Measurements from ENCODE around the gene ASRGL1. TPM values are rescaled to one million over a fixed set of nuclear protein-coding genes. Genes with fewer than 3 reads are reported as not detected.
A peak's percentile ranks its signal among the peaks of the same experiment; 100 is the strongest.

Gene ASRGL1
- total RNA-seq, 1 donor from 2014 or later = 3.6 TPM

- Mint-ChIP-seq H3K36me3 (ENCODE audit: low read depth) (no peaks in the 10 kb centered on the region), H3K9me3 (no peaks in the 10 kb centered on the region), H3K4me3 (no peak overlapping the region), H3K4me1 (peaks cover 13% of the 10 kb centered on the region), H3K27me3 (peaks cover 2% of the 10 kb centered on the region), H3K27ac (no peak overlapping the region)
- no peak for DNase-seq
- intact Hi-C loops (cut with micrococcal nuclease) = loop anchor here (5.0 kb wide), 1 partner anchor 300 kb away; no protein-coding TSS in a partner anchor
These were observed 54.6 kb downstream of the ASRGL1 start for GRCh38 chr11:62391642-62392425.

GRCh38 chr11:62392506-62392905 lies 55.3 kb downstream of the ASRGL1 start:
- Mint-ChIP-seq H3K4me3 (no peak overlapping the region), H3K27ac (no peak overlapping the region), H3K4me1 (peaks cover 10% of the 10 kb centered on the region), H3K27me3 (peaks cover 2% of the 10 kb centered on the region), H3K9me3 (no peaks in the 10 kb centered on the region), H3K36me3 (ENCODE audit: low read depth) (no peaks in the 10 kb centered on the region)
- intact Hi-C loops (cut with micrococcal nuclease) = loop anchor here (5.0 kb wide), 1 partner anchor 300 kb away; no protein-coding TSS in a partner anchor
- DNase-seq = no peak

- intact Hi-C loops (cut with micrococcal nuclease) = loop anchor here (5.0 kb wide), 1 partner anchor 299 kb away; no protein-coding TSS in a partner anchor
- Mint-ChIP-seq H3K27me3 (peaks cover 2% of the 10 kb centered on the region), H3K9me3 (no peaks in the 10 kb centered on the region), H3K4me1 (peaks cover 10% of the 10 kb centered on the region), H3K4me3 (no peak overlapping the region), H3K36me3 (ENCODE audit: low read depth) (no peaks in the 10 kb centered on the region), H3K27ac (no peak overlapping the region)
- peak; percentile 68 for DNase-seq
These were observed 55.9 kb downstream of the ASRGL1 start for GRCh38 chr11:62393061-62393611.

GRCh38 chr11:62393735-62394134 lies 56.5 kb downstream of the ASRGL1 start:
- no peak overlapping the region for H3K27ac Mint-ChIP-seq
- no peaks in the 10 kb centered on the region for H3K9me3 Mint-ChIP-seq
- peaks cover 12% of the 10 kb centered on the region for H3K4me1 Mint-ChIP-seq
- H3K27me3 Mint-ChIP-seq = peaks cover 2% of the 10 kb centered on the region
- intact Hi-C loops (cut with micrococcal nuclease) = loop anchor here (5.0 kb wide), 1 partner anchor 299 kb away; no protein-coding TSS in a partner anchor
- DNase-seq = no peak
- H3K36me3 Mint-ChIP-seq (ENCODE audit: low read depth) = no peaks in the 10 kb centered on the region
- H3K4me3 Mint-ChIP-seq = no peak overlapping the region

- peaks cover 21% of the 10 kb centered on the region for H3K4me1 Mint-ChIP-seq
- no peaks in the 10 kb centered on the region for H3K36me3 Mint-ChIP-seq (ENCODE audit: low read depth)
- no peak overlapping the region for H3K27ac Mint-ChIP-seq
- H3K27me3 Mint-ChIP-seq = peaks cover under 1% of the 10 kb centered on the region
- H3K4me3 Mint-ChIP-seq = no peak overlapping the region
- no peaks in the 10 kb centered on the region for H3K9me3 Mint-ChIP-seq
- peak; percentile 88 for DNase-seq
- intact Hi-C loops (cut with micrococcal nuclease) = loop anchor here (5.0 kb wide), 1 partner anchor 297 kb away; no protein-coding TSS in a partner anchor
These were observed 57.7 kb downstream of the ASRGL1 start for GRCh38 chr11:62394825-62395538.

- Mint-ChIP-seq H3K4me1 (peaks cover 21% of the 10 kb centered on the region), H3K36me3 (ENCODE audit: low read depth) (no peaks in the 10 kb centered on the region), H3K9me3 (no peaks in the 10 kb centered on the region), H3K4me3 (no peak overlapping the region), H3K27ac (no peak overlapping the region), H3K27me3 (no peaks in the 10 kb centered on the region)
- DNase-seq = no peak
- intact Hi-C loops (cut with micrococcal nuclease) = no loop called here
These were observed 58.8 kb downstream of the ASRGL1 start for GRCh38 chr11:62395885-62396551.

- H3K4me1 Mint-ChIP-seq = peaks cover 37% of the 10 kb centered on the region
- H3K4me3 Mint-ChIP-seq = no peak overlapping the region
- no peak overlapping the region for H3K27ac Mint-ChIP-seq
- peaks cover 3% of the 10 kb centered on the region for H3K36me3 Mint-ChIP-seq (ENCODE audit: low read depth)
- no peak for DNase-seq
- no peaks in the 10 kb centered on the region for H3K9me3 Mint-ChIP-seq
- intact Hi-C loops (cut with micrococcal nuclease) = no loop called here
- no peaks in the 10 kb centered on the region for H3K27me3 Mint-ChIP-seq
These were observed 61.1 kb downstream of the ASRGL1 start for GRCh38 chr11:62398011-62398994.

GRCh38 chr11:62399172-62399877 lies 62.1 kb downstream of the ASRGL1 start:
- Mint-ChIP-seq H3K4me1 (peaks cover 38% of the 10 kb centered on the region), H3K9me3 (no peaks in the 10 kb centered on the region), H3K36me3 (ENCODE audit: low read depth) (peaks cover 3% of the 10 kb centered on the region), H3K4me3 (no peak overlapping the region), H3K27ac (no peak overlapping the region), H3K27me3 (no peaks in the 10 kb centered on the region)
- intact Hi-C loops (cut with micrococcal nuclease) = no loop called here
- no peak for DNase-seq

GRCh38 chr11:62399878-62400266 lies 62.6 kb downstream of the ASRGL1 start:
- Mint-ChIP-seq H3K4me3 (no peak overlapping the region), H3K27me3 (no peaks in the 10 kb centered on the region), H3K9me3 (no peaks in the 10 kb centered on the region), H3K36me3 (ENCODE audit: low read depth) (peaks cover 3% of the 10 kb centered on the region), H3K27ac (no peak overlapping the region), H3K4me1 (peaks cover 35% of the 10 kb centered on the region)
- intact Hi-C loops (cut with micrococcal nuclease) = no loop called here
- no peak for DNase-seq

GRCh38 chr11:62400281-62400680 lies 63.0 kb downstream of the ASRGL1 start:
- Mint-ChIP-seq H3K9me3 (no peaks in the 10 kb centered on the region), H3K4me1 (peaks cover 33% of the 10 kb centered on the region), H3K27ac (no peak overlapping the region), H3K4me3 (no peak overlapping the region), H3K27me3 (no peaks in the 10 kb centered on the region), H3K36me3 (ENCODE audit: low read depth) (peaks cover 3% of the 10 kb centered on the region)
- intact Hi-C loops (cut with micrococcal nuclease) = no loop called here
- no peak for DNase-seq

- peaks cover 33% of the 10 kb centered on the region for H3K4me1 Mint-ChIP-seq
- H3K27ac Mint-ChIP-seq = no peak overlapping the region
- peaks cover 3% of the 10 kb centered on the region for H3K36me3 Mint-ChIP-seq (ENCODE audit: low read depth)
- no peaks in the 10 kb centered on the region for H3K9me3 Mint-ChIP-seq
- intact Hi-C loops (cut with micrococcal nuclease) = no loop called here
- H3K27me3 Mint-ChIP-seq = no peaks in the 10 kb centered on the region
- H3K4me3 Mint-ChIP-seq = peak overlapping the region; percentile 83
- no peak for DNase-seq
These were observed 63.5 kb downstream of the ASRGL1 start for GRCh38 chr11:62400760-62401159.

GRCh38 chr11:62401356-62401755 lies 64.1 kb downstream of the ASRGL1 start:
- DNase-seq = no peak
- no peaks in the 10 kb centered on the region for H3K9me3 Mint-ChIP-seq
- intact Hi-C loops (cut with micrococcal nuclease) = no loop called here
- H3K27me3 Mint-ChIP-seq = no peaks in the 10 kb centered on the region
- peak overlapping the region; percentile 96 for H3K27ac Mint-ChIP-seq
- H3K4me1 Mint-ChIP-seq = peaks cover 33% of the 10 kb centered on the region
- H3K36me3 Mint-ChIP-seq (ENCODE audit: low read depth) = peaks cover 3% of the 10 kb centered on the region
- peak overlapping the region; percentile 83 for H3K4me3 Mint-ChIP-seq
